Activated CD4-positive, alpha-beta T cell treated with anti-CD3 and anti-CD28 coated beads for 24 hours (primary cell): Measurements from ENCODE around the gene MEIS1.

Source experiments
- DNase-seq, 2 donors: peaks; one replicate each; pipeline ENCODE4 v3.0.0-alpha.2; 2020; ENCODE audit warnings: low read depth in 2 of 2

The MEIS1 gene

DNA sequence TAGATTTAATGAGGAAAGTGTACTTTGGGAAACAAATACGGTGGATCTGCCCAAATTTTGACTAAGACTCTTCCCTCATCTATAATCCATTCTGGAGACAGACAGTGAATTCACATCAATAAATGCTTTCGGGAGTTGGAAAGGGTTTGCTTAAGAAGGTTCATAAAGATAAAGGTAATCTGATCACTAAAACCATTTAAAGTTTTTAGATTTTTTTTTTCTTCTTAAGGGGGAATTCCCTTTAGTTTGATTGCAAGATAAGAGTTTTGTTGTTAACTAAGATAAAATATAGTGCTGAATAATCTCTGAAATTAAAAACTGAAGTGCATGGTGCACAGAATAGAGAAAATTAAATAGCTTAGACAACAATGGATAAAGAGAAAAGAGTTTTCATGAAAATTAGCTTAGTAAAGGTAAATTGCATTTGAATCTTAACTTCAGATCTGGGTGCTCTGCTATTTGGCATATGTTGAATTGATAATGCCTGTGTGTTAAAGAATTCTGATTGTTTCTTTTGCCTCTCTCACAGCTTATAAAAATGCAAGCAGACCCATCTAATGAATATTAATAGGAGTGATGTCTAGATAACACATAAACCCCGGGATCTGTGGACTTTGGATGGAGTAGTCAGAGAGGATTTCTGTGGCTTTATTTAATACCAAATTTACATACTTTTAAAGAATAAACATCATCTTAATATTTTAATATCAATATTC, 100.8 kb downstream of the MEIS1 start:
- no peak for DNase-seq

DNA sequence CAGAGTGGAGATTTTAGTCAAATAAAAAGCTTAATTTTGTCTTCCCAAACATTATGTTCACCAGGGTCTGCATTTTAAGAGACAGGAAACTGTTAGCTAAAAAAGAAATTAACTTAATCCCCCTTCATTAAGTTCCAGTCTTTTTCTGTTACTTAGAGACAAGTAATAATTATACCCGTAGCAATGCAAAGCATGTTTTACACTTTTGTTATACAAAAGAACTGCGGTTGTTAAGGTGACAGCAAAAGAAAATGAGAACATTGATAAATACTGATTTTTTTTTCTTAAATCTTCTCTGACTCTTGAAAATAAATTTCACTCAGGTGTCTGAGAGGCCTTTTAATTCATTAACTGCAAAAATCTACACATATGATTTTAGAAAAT, 101.4 kb downstream of the MEIS1 start:
- DNase-seq: no peak

DNA sequence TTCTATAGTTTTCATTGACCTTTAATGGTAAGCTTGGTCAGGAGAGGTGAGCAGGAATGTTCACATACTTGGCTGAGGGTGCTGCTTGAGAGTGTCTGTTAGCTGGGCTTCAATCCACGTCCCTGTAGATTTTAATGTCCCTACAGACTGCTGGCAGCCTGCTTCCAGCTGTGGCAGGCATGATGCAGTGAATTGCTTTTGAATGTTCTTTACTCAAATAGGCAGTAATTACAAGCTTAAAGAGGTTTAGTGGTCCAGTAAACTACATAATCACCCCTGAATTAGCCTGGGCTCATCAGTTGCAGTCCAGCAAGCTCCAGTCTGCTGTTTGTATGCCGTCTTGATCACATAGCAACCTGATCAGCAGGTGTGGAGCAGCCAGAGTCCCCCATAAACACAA, 102.1 kb downstream of the MEIS1 start:
- DNase-seq: no peak

DNA sequence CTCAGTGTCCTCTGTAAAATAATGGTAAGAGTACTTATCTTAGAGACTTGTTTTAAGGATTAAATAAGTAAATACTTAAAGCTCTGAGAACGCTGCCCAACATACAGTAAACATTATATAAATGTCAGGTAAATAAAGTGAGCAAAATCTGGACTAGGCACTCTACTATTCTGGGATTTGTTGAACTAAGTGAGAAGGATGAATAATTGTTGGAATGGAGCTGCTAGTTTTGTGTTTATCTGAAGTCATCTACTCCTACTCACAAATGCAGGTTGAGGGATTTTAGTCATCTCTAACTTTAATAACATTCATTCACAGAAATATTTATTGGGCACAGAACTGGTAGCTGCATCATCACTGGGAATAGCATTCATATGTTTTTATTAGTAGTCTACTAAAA, 103.4 kb downstream of the MEIS1 start:
- no peak for DNase-seq

DNA sequence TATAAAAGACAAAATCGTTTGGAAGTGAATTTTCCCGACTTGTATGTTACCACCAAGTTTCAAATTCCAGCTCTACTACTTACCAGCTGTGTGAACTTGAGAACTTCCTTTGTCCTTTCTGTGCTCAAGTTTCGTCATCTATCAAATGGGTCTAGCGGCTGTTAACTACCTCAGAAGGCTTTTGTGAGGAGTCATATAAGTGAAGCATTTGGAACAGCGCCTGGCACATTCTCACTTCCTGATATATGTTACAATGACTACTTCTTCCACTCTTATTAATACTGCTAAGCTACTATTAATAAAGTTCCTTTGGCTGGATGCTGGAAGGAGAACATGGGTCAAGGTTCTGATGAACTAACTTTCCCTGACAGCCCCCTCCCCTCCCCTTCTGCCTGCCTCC, 104.5 kb downstream of the MEIS1 start:
- no peak for DNase-seq

DNA sequence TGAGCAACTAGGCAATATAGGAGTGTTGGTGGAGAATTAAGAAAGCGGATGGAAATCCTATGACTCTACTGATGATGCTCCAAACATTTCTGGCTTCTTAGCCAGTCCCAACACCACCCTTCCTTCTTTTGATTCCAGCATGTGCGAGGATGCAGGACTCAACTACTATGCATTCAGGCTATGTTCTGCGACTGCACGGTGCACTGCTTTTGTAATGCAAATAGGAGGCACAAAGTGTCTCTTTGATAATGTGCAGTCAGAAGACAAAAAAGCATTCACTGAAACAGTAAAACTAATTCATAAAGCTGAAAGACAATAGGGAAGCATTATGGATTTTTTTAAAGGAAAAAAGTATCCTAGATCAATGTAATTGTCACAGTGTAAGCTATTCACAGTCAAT, 106.7 kb downstream of the MEIS1 start:
- no peak for DNase-seq

DNA sequence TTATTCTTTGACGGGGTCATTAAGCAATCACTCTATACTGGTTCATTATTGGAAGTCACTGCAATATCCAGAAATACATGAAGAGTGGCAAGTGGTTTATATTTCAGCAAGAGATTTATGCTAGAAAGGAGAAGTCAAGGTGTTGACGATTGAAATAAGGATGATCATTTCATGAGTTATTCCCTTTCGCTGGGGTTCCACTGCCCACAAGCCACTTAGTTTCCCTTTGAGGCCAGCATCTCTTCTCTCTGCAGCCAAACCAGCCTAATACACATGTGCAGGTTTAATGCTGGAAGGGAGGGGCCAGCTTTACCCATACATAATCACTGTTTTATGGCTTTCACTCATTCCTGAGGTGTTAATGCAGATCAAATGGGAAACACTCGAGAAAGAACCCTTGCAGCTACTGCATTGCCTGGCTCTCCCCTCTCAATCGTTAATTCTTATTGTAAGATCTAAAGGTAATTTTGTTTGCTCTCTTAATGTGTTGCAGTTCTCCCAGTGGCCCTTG, 108.4 kb downstream of the MEIS1 start:
- no peak for DNase-seq

DNA sequence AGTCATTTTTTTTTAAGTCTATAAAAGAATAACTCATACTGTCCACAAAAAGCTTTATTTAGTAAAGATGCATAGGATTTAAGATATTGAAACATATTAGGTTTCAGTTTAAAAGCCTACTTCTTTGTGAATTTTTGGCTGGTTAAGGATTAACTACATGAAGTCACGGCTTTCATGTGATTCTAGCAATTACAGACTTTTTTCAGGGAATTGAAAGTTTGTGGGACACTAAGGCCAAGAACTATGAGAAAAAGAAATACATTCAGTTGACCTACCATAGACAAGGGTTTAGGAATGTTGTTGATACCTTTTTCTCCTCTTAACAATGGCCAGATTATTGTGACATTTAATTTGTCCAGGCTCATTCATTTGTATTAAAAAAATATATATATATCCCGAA, 109.3 kb downstream of the MEIS1 start:
- no peak for DNase-seq

DNA sequence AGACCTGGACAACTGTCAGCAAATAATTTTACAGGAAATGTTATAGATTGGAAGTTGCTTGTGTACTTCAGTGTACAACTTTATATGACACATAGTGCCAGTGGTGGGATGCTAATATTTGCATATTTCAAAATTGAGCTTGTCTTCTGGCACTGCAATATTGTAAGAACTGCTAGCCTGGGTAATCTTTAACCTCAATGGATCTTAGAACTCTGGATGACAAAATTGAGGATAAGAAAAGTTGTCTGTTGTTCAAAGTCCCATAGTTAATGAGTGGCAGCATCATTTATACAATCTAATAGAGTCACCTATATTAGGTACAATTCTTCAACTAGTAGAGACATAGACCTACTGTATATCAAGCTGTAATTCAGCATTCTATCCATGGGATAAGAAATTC, 110.3 kb downstream of the MEIS1 start:
- DNase-seq: no peak

DNA sequence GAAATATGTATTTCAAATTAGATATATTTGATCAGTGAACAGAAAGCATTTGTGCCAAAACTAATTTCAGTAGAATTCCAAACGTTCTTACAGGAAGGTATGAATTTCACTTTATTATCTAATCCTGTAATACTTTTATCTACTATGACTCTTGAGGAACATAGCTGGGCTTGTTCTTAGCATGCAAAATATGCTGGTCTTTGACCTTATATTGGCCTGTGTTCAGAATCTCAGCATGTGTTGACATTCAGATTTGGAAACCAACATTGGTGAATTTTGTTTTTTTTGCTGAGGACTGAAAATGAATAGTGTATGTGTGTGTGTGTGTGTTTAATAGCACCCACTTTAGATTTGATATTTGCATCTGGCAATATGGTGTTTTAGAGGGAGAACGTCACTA, 112.2 kb downstream of the MEIS1 start:
- no peak for DNase-seq

DNA sequence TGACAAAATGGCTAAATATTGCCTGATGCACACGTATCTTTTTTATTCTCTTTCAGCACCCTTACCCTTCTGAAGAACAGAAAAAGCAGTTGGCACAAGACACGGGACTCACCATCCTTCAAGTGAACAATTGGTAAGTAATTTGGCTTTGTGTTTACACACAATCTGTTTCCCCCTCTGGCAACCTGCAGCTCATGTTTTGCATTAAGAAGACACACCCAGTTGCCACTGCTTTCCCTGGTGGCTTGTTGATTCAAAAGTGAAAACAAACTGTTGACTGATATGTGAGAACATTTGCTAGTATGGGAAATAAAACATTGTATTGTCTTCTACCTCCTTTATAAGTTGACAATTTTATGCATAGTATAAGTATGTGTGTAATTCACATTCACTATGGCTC, 113.0 kb downstream of the MEIS1 start:
- DNase-seq: no peak

DNA sequence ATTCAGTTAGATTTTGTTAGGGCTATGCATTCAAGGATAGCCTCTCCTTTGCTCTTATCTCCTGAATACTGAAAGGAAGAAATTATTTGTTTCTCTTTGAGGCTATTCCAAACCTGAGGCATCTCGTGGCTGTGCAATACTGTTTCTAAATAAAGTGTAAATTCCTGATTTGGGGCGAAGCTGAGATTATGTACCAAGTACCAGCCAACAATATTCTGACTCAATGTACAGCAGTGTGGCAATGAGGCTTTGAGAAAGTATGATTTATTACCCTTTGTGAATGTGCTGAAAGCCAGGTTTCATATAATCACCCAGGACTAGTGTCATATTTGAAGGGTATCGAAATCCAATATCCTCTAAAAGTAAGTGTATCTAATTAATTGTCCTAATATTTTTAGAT, 113.5 kb downstream of the MEIS1 start:
- DNase-seq: no peak

DNA sequence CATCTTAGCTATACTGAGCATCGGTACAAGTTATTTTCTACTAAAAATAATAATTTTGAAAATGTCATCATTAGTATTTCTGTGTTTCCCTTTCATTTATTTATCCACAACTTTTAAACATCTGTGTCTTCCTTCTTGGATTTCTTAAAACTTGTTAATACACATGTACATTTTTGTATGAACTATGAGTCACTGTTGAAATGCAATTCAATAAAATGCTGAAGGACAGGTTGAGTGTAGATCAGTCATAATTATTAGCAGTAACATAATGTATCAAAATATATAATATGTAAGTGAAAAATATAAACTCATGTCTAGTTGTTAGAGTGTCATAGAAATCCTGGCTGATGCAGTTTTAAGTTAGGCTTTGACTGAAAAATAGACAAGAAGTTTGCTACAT, 115.9 kb downstream of the MEIS1 start:
- no peak for DNase-seq

DNA sequence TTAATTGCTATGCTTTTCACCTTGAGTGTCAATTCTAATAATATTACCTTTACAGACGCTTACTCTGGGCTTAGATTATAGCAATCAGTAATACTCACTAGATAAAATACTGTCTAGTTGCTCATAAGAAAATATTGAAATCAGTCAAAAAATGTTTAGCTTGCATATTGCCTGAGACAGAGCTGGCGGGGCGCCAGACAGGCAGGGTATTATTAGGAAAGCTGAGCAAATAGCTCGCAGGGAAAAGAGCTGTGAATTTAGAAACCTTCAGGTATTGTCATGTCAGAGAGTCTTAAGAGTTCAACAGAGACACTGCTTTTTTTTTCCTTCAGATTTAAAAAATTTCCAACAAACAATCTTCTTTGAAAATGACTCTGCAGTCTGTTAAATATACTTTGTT, 118.4 kb downstream of the MEIS1 start:
- DNase-seq: no peak

DNA sequence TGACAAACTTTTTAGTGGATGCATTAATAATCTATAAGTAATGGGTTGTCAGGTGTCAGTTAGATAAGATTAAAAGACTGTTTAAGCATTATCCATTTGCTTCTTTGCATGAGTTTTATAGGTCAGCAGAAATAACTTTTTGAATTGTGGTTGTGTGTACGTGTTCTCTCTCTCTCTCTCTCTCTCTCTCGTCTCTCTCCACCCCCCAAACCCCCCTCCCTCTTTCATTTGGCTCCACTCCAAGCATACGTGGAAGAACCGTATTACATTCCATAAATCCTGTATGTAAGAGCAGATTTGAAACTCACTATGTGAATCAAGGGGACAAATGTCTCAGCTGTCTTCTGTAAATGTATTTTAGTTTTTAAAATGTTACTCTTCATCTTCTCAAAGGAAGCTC, 120.2 kb downstream of the MEIS1 start:
- no peak for DNase-seq

DNA sequence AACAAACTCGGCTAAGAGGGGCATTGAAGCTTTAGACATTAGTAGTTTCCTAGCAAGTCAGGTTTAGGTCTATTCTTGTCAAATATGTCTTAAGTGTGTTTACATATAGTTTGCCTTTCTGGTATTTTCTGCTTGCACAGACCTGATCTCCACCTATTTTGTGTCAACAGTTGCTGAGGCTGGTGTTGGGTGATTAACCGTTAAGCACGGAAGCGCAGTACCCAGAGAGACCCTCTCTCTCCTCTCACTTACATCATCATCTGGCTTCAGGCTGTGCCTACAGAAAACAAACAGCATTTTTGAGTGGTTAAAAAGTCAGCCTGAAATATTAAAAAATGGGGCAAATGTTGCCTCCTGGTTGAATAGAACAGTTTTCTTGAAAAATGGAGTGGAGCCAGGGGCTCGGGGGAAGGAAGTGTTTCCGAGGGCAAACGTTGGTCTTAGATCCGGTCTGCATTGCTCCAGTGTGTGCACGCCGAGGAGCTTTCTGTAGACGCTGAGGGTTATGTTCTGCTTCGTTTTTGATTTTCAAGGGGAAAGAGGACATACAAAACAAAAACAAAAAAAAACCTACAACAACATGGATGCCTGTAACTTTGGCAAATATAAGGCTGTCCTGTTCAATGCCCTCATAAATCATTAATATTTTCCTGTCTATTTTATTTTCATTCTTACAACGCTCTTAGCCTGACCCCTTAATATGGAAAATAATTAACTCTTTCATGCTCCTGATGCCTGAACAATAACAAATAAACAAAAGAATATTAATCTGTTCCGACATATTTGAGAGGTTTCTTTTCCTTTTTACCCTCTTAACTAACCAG, 120.8 kb downstream of the MEIS1 start:
- DNase-seq: no peak

DNA sequence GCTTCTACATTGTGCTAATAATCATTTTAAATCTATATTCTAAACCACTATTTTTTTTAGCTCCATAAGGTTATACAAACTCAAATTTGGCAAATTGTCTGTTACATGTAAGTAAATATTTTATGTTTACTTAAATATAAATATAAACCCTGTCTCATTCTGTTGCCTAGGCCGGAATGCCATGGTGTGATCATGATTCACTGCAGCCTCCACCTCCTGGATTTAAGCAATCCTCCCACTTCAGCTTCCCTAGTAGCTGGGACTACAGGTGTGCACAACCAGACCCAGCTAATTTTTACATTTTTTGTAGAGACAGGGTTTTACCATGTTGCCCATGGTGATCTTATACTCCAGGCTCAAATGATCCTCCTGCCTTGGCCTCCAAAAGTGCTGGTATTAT, 124.7 kb downstream of the MEIS1 start:
- no peak for DNase-seq

DNA sequence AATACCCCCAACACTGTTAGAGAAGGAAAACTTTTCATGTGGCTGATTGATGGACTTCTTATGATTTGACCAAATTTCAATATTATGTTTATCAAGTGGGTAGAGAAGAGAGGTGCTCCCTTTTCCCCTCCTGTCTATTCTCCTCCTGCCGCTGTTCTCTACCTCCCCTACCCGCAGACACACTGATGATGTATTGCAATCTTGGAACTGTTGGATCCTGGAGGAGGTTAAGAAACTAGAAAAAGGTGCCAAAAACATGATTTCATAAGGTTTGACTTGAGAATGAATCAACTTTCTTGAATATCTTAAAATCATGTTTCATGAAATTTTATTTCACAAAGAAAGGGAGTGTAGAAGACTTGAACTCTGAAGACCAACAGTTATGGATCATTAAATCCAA, 125.8 kb downstream of the MEIS1 start:
- no peak for DNase-seq

DNA sequence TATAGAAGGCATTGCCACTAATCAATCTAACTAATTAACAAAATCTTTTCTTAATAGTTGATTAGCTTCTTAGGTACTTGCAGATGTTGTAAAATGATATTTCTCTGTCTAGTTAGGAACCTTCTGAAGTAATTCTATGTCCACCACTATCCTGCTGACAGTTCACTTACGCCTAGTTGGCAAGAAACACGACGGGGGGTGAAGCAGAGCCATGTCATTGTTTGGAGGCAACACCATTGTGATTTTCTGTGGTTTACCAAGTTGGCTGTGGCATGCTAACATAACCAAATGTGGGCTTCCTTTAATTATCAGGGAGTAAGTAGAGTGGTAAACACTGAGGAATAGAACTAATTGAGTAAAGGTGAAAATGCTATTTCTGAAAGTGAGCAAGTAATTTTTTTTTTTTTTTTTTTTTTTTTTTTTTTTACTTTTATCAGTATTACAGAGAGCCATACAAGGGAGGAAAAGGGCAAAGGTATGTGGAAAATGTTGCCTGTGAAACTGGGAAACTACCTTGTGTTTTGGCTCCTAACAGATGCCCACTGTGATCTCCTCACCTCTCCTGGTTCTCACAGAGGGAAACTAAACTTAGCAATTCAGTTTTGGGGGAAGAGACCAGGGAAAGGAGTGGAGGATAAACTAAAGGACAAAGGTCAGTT, 126.8 kb downstream of the MEIS1 start:
- DNase-seq: no peak

DNA sequence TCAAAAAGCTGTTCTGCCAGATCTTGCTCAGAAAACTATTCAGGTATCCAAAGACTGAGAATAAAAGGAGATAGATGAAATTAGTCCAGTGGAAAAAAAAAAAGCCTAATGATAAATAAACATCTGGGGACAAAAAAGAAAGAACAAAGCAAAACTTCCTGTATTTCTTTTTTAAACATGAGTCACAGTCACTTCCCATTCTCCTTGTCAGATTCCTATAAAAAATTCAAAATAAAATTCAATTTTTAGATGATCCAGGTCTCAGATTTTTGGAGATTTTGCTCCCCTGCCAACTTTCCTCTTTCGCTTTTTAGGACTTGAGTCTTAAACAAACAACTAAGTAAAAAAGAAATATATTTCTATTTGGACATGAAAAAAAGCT, 127.4 kb downstream of the MEIS1 start:
- no peak for DNase-seq

DNA sequence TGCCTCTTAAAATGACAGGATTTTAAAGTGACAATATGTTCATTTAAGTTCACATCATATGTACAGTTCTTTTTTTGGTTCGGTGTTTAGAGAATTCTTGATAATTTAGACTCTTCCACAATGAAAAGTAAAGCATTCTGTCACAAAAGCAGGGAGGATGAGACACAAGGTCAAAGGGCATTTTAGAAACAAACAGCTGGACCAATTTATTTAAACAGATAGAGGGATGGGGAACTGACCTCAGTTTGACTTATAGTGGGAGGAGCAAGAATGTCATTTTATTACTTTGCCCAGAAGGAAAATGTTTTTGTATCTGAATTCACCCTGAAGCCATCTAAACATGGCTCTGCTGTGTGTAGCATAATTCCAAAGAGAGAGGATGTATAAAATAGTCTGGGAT, 128.5 kb downstream of the MEIS1 start:
- no peak for DNase-seq

DNA sequence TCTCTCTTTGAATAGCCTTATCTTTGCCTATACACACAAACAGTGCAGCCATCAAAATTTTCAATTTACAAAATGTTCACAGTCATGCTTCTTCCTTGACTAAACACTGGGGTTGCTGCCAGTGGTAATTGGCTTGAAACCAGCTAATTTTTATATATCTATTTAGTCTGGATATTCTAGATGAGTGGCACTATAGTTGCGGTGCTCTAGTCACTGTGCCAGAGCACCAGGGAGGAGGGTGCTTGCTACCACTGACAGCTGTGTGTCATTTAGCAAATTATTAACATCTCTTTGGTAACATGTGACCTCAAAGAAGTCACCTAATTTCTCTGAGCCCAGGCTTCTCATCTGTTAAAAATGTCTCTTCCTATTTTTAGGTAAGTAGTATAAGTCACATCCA, 130.4 kb downstream of the MEIS1 start:
- no peak for DNase-seq
